HG02571 (cell line): ENCODE results near the gene KCNMB3.
"Not testable (repeated sequence)": the region's sequence is repeated elsewhere in the genome, so short reads cannot be mapped to it uniquely, and the experiment has no call there.

Source experiments
- ATAC-seq: cut with Tn5 transposase; IDR thresholded peaks from one replicate; pipeline ENCODE4 v1.9.1; 2021; ENCODE audit warnings: mild to moderate bottlenecking, moderate library complexity; ENCODE audit not compliant: unreplicated experiment

The KCNMB3 gene

DNA sequence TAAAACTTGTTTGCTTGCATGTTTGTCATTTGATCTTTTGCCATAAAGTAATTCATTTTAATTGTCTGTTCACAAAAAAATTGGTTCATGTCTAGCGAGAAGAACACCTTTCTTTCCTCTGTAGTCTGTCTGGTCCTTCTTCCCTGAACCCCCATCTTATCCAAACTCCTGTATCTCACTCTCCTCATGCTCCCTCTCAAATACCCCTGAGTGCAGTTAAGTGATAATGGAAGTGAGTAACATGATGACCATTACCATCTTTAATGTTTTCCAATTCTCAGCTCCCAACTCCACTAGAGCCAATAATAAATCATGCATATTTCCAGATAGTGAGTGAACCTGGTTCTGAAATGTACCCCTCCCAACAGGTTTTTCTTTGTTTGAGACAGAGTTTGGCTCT lies 14.2 kb upstream of the KCNMB3 start:
- ATAC-seq = no peak

DNA sequence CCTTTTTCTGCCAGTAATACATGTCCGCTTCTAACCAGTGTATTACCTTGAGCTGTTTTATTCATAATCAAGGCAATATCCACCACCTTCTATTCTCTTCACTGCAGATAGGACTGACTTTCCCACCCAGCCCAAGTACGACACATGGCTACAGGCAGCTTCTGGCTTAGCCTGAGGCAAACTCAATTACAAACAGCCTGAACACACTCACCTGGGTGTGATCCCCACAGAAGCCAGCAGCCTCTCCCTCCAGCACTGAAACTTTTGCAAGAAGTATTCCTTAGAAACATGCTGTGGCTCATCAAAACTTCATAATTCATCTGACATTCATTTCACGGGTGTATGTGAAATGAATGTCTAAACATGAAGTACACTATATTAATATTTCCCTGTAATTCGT lies 13.5 kb upstream of the KCNMB3 start:
- no peak for ATAC-seq

DNA sequence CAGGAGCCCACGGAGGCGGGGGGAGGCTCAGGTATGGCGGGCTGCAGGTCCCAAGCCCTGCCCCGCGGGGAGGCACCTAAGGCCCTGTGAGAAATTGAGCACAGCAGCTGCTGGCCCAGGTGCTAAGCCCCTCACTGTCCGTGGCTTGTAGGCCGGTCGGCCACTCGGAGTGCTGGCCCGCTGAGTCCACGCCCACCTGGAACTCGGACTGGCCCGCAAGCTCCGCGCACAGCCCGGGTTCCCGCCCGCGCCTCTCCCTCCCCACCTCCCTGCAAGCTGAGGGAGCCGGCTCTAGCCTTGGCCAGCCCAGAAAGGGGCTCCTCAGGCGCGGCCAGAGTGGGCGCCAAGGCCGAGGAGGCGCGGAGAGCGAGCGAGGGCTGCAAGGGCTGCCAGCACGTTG lies 12.2 kb upstream of the KCNMB3 start:
- ATAC-seq = no peak

DNA sequence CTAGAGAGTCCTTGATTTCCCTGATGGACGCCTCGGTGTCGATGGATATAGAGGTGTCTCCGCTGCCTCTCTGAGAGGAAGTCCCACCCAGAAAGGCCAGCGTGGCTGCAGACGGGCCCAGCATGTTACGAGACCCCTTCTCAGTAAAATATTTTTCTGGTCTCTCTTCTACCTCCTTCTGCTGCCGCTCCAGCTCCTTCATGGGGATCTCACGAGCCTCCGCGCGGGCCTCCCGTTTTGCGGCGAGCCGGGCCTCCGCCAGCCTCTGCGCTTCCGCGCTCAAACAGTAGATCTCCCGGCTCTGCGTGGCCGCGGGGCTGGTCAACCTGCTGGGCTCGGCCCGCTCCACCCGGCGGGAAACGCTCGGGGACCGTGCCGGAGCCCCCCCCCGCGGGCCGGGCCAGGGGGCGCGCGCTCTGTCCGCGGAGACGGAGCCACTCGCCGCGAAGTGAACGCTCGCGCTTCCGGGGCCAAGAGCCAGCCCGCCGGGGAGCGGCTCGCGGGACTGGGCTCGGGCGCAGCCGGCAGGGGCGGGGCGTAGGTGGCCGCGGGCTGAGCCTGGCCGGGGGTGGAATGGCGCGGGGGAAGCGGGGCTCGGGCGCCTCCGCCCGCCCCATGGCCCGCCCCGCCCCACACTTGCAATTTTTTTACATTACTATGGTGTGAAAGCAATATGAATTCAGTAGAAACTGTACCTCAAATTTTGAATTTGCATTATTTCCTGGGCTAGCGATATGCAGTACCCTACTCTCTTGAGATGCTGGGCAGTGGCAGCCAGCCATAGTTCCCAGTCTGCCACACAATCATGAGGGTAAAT lies 10.2 kb upstream of the KCNMB3 start:
- ATAC-seq = peak; percentile 96

DNA sequence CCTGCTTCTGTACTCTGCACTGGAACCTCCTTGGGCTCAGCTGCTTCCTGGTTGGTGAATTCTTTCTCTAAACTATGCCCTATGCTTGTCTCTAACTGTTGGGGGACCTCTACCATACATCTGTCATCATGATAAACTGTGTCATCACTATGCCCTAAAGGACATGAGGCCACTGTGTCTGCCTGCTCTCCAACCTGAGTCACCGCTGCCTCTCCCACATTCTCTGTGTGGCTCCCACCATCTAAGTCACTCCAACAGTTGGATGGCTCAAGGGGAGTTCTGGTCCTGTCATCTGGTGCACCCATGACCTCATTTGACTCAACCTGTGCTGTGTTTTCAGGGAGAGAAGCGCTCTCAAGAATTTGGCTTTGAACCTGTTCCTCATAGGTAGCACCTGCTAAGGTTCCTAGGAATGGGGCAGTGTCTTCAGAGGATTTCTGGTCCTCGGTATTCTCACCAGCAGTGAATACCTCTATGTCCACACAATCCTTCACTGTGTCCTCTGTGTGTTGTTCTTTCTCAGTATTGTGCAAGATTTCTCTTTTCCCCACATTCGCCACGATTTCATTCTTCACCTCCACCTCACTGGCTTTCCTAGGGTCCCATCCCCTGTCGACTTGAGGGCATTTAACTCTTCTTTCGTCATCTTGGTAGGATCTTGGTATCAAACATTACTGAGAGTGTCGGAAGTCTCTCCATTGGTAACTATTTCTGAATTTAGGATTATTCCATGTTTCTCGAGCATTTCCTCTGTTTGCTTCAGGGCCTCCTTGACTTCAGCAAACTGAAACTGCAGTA lies 9.2 kb upstream of the KCNMB3 start:
- ATAC-seq = not testable (repeated sequence)

DNA sequence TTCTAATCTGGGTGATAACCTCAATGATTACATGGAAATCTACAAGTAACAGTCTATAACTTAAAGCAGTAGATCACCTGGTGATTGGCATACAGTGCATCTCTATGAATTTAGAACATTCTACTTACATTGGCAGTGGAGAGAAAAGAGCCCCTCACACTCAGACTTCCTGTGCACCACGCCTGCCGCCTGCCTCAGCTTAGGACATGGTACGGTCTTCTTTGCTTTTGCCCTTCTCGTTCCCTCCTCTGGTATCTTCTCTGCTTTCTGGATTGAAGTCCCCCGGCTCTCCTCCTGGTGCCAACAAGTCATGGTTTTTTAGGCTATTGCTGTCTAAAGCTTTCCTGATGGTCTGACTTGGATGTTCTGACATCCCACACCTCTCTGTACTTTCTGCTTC lies 7.9 kb upstream of the KCNMB3 start:
- no peak for ATAC-seq

DNA sequence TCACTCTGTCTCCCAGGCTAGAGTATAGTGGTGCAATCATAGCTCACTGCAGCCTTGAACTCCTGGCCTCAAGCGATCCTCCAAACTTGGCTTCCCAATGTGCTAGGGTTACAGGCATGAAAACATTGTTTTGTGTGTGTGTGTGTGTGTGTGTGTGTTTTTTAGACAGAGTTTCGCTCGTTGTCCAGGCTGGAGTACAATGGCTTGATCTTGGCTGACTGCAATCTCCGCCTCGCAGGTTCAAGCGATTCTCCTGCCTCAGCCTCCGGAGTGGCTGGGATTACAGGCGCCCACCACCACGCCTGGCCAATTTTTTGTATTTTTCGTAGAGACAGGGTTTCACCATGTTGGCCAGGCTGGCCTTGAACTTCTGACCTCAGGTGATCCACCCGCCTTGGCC lies 6.8 kb upstream of the KCNMB3 start:
- ATAC-seq = not testable (repeated sequence)

DNA sequence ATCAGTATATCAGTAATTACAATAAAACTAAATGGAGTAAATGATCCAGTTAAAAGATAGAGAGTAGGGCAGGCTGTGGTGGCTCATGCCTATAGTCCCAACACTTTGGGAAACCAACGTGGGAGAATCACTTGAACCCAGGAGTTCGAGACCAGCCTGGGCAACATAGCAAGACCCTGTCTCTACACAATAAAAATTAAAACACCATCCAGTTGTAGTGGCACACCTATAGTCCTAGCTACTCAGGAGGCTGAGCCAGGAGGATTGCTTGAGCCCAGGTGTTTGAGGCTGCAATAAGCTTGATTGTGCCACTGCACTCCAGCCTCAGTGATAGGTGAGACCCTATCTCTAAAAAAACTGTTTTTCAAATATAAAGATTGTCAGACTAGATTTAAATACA lies 5.9 kb upstream of the KCNMB3 start:
- ATAC-seq = no peak

DNA sequence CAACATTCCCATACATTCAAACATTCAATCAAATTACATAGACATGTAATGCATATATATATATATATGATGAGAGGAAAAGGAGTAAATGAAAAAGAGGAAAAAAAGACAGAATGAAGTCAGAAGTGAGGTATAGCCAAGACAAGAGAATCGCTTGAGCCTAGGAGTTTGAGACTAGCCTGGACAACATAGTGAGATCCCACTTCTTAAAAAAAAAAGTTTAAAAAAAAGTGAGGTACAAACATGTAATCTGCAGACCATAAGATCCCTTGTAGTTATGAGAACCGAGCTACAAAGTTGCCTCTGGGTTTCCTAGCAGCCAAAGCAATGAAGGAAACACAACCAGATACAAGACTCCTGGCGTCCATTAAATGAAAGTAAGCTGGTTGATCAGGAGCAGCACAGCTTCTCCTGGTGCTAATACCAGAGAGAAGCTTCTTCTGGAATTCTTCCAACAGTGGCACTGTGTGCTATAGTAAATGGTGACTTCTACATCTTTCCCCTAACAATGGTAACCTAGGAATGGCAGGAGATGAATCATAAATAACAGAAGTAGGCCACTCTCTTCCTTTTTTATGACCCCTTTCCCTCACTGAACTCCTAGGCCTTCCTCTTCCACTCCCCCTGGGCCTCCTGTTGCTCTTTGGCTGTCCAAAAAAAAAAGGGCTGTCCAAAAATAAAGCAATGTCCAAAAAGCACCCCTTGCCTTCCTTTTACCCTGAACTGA lies 3.5 kb downstream of the KCNMB3 start:
- ATAC-seq = no peak

DNA sequence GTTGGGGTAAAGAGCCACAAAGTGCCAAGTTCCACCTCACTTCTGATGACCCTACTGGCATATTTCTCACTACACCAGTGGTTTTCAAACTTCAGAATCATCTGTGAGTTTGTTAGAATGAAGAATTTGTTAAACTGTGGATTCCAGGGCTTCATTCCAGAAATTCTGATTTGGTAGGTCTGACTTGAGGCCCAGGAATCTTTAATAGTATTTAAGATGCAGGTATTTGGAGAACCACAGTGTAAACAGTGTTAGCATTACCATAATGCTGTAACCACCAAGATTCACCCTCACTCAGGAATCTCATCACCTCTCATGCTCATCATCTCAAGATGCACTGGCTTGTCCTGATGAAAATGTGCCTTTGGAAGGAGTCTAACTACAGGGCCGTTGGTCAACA lies 6.0 kb downstream of the KCNMB3 start:
- ATAC-seq = no peak

DNA sequence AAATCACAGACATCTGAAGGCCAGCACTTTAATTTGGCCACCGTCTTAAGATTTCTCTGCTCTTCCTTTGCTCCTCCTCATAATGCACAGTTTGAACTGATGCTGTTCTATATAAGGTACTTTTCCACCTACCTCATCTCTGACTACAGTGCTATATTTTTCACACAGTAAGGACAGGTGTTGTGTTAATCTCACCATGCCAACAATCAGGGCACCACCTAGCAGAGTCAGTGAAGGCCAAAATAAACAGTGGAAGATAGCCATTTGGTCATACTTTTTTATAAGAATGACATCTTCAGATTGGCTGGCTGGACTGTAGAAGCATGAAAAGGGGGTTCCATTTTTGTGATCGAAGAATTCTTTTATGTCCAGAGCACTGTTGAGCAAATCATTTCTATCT lies 8.1 kb downstream of the KCNMB3 start:
- not testable (repeated sequence) for ATAC-seq

DNA sequence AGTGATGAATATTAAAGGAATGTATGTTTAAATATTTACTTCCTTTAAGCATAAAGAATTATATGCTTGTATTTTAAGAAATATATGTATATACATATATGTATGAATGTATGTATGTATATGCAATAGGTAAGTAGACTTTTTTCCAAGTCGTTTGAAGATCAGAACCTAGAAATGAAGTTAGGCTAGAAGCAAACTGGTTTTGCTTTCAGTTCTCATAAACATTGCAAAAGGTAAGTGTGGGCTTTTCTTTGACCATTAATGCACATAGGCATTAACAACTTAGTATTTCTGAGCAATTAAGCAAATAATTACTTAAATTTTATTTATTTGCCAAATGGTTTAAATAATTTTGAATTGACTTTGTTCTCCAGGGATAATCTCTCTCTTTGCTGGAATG lies 10.6 kb downstream of the KCNMB3 start:
- not testable (repeated sequence) for ATAC-seq

DNA sequence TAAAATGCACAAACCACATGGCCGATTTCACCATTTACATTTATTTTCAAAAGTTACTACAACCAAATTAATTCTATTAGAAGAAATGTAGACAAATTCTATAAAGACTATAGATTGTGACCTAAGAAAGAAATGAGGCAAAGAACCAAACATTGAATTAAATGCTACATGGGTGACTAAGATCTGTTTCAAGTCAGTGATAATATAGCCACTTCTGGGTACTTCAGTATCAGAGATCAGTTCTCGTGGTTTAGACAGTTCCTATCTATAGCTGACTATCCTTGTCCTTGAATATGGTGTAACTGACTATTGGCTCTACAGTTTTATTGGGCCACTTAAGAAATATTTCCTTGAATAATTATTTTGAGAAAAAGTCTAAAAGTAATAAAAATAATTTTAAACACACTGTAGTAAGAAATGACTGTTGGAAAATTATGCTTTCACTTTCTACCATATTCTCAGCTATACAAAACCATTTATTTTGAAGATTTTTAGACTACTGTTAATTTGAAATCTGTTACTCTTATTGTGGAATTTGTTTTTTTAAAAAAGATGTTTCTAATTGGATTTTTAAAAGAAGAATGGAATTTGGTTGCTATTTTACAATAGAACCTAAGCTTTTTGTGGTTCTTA lies 14.1 kb downstream of the KCNMB3 start:
- no peak for ATAC-seq

DNA sequence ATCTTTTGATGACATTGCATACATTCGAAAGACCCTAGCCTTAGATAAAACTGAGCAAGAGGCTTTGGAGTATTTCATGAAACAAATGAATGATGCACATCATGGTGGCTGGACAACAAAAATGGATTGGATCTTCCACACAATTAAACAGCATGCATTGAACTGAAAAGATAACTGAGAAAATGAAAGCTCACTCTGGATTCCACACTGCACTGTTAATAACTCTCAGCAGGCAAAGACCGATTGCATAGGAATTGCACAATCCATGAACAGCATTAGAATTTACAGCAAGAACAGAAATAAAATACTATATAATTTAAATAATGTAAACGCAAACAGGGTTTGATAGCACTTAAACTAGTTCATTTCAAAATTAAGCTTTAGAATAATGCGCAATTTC lies 16.7 kb downstream of the KCNMB3 start:
- ATAC-seq = no peak

DNA sequence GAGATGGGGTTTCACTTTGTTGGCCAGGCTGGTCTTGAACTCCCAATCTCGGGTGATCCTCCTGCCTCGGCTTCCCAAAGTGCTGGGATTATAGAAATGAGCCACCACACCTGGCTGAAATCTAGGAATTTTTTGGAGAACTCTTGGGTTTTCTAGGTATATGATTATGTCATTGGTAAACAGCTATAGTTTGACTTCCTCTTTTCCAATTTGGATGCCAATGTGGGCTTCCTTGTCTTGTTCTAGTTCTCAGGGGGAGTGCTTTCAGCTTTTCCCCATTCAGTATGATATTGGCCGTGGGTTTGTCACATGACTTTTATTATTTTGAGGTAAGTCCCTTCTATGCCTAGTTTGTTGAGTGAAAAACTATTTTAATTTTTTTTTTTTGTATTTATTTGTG lies 17.9 kb downstream of the KCNMB3 start:
- no peak for ATAC-seq

DNA sequence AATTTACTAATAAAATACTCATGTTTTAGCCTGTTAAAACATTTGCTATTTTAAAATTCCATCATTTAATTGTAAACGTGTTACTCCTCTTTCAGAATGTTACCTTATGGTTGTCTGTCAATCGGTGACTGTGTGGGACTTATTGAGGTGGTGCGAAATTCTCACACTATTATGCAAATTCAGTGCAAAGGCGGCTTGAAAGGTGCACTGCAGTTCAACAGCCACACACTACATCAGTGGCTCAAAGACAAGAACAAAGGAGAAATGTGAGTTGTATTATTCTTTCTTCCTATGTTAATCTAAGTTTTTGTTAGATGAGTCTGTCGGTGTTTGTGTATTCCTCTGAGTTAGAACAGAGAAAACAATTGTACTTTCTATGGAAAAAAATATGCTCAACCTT lies 21.7 kb downstream of the KCNMB3 start:
- ATAC-seq = no peak

DNA sequence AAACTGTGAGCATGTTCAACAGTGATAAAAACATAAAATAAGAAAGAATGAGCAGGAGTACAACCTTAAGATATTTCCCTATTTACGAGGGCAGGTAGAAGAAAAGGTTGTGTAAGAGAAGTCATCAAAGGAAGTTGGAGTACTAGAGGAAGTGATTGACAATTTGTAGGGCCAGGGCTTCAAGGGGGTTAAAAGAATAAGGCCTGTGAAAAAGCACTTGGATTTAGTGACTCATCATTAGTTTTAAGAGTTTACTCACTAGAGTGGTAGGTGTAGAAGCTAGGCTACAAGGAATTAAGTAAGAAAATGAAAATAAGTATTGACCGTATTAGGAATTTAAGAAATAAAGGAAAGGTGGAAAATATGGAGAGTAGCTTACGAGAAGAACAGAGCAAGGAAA lies 23.6 kb downstream of the KCNMB3 start:
- ATAC-seq = no peak

DNA sequence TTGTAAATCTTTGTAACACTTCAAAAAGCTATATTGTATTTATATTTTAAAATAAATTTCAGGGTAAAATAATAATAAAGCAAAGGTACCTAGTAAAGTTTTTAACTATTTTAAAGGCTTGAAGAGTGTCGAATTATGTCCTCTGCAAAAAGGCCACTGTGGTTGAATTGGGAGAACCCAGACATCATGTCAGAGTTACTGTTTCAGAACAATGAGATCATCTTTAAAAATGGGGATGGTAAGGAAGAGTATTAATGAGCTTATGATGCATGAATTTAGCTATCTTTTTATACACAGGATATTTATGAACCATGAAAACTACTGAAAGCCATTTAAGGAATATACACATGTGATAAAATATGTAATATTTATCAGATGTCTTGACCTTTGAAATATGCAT lies 26.3 kb downstream of the KCNMB3 start:
- ATAC-seq = no peak

DNA sequence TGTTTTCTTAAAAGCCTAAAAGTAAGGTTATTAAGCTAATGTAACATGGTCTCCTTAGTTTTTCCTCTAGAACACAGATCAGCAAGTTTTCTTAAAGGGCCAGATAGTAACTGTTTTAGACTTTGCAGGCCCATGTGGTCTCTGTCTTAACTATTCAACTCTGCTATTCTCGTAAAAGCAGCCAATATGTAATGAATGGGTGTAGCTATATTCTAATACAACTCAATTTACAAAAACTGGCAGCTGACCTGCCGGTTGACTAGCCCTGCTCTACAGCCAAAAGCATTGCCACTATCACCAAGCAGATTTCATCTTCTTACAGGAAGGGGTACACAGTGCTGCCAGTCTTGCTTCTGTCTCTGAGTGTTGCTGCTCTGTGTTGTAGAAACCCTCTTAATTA lies 27.4 kb downstream of the KCNMB3 start:
- ATAC-seq = no peak

DNA sequence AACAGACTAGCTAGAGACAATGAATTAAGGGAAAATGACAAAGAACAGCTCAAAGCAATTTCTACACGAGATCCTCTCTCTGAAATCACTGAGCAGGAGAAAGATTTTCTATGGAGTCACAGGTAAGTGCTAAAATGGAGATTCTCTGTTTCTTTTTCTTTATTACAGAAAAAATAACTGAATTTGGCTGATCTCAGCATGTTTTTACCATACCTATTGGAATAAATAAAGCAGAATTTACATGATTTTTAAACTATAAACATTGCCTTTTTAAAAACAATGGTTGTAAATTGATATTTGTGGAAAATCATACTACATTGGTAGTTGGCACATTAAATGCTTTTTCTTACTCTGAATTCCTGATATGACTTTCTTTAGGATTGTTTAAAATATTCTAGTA lies 32.7 kb downstream of the KCNMB3 start:
- ATAC-seq = not testable (repeated sequence)

DNA sequence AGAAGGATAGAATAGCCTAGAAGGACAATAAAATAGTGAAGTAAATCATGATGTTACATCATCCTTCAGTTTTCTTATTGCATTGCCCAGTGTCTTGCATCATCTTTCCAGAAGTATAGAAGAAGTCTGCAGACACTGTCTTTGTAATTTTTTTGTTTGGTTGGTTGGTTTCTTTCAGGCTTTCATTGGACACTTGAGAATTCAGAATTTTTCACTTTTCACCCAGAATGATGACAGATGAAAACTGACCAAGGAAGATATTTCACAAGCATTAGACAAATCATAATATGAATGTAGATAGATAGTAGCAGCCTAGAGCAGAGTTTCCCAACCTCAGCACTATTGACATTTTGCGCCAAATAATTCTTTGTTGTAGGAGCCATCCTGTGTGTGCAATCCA lies 35.4 kb downstream of the KCNMB3 start:
- not testable (repeated sequence) for ATAC-seq
